Right lobe of liver (tissue), 4 donors: Measurements from ENCODE around the gene ANKDD1A.

Source experiments
- CTCF ChIP-seq, 4 donors: fragments of 200-600 bp in 3 of 4; fragments of 450-650 bp in 1 of 4; IDR thresholded peaks; one replicate each; pipeline versions ENCODE4 v1.5.1 to v1.8.0; 2016 to 2022; ENCODE audit warnings: antibody characterized with exemption in 4 of 4, mild to moderate bottlenecking in 2 of 4
- POLR2A ChIP-seq: fragments of 450-650 bp; IDR thresholded peaks from one replicate; pipeline ENCODE4 v1.6.1; 2017; ENCODE audit warnings: antibody characterized with exemption, mild to moderate bottlenecking
- donor health status: DM: no; HTN: no; CAD: no.
- donor health status: DM: no; HTN: no; CAD: no.
- donor health status: DM: no; HTN: yes; CAD: no.

GRCh38 chr15:64943512-64944225, 32.0 kb downstream of the ANKDD1A start:
- TF ChIP-seq CTCF (IDR thresholded peaks at IDR 0.05) (no peak), POLR2A (no peak)
